COR-L47 (cell line): ENCODE results near the gene FOXJ1.

Experiments used
- DNase-seq: peaks from one replicate; lab custom pipeline; 2025; lab: John Stamatoyannopoulos, UW

FOXJ1 gene

DNA sequence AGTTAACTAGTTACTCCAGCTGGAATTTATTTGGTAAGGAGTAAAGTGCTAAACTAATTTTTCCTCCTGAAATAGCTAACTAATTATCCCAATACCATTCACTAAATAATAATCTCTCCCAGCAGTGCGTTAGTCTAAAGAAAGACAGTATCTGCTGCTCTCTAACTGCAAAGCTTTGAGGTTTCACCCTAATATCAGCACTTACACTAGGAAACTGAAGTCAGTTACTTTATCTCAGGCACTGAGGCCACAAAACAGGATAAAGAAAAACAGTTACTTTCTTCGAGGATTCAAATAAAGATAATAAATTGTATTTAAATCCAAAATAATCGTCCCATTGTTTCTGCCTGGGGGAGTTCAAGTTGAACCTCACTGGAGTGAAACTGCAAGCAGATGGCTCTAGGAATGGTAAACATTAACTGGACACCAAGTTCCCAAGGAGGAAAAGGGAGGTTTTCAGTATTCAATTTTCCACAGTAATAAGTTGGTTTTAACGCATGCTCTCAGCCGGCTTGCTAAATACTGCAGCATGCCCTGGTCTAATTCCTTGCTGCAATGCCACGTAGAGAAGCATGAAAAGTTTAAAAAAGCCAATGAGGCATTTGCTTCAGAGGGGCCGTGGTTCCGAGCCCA lies 20.0 kb upstream of the FOXJ1 start:
- DNase-seq, result no peak

GRCh38 chr17:76159157-76159556 lies 18.1 kb upstream of the FOXJ1 start:
- DNase-seq, result no peak

DNA sequence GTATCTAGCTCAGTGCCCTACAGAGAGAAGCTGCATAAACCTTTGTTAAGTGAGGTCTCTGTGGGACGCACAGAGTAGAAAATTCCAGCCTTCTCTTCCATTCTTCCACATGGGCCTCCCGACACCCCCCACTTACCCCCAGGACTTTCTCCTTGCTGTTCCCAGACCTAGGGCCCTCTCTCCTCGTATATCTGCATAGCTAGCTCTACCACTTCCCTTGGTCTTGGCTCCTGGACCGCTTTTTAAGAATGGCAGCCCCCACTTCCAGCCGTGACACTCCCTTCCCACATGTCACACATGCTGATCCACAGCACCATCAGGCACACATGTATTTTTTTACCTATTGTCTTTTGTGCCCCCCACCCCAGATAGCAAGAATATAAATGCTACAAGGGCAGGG lies 16.7 kb upstream of the FOXJ1 start:
- DNase-seq, result no peak

- DNase-seq, result no peak
These were observed 15.6 kb upstream of the FOXJ1 start for GRCh38 chr17:76156662-76156991.

- no peak for DNase-seq
These were observed 15.1 kb upstream of the FOXJ1 start for GRCh38 chr17:76155988-76156661.

DNA sequence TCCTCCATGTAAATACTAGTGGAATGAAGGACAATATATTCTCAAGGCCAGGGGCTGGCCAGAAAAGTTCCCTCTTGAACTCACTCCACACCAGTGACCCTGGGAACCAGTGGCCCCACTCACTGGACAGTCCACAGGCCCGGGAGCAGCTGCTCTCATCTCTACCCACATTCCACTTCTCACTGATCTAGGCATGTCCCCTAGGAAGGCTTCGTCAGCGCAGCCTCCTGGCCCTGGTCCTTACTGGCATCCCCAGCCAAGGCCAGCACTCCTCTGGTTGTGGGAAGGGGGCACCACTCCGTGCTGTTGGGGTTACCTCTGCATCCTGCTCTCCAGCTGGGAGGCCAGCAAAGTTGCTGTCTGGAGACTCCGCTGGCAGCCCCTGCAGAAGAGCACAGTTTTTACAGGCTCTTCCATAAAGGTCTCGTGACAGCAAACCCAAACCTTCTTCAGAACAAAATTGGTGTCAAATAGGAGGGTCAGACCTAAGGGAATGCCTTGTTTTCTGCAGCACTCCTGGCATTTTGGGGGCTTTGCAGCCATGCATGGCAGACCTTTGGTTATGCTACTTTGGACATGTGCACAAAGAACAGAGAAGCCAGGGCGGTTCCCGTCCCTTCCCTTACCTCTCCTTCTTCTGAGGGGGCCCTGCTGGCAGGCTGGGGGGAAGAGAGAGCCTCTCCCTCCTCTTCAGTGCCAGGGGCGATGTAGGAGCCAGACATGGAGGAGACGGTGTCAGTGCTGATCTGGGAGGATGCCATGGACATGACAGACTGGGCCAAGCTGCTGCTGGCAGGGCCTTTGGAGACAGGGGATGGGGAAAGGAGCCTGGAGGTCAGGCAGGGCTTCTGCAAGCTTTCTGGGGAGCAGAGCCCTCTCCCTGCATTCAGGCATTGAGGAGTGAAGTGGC lies 14.1 kb upstream of the FOXJ1 start:
- no peak for DNase-seq

DNA sequence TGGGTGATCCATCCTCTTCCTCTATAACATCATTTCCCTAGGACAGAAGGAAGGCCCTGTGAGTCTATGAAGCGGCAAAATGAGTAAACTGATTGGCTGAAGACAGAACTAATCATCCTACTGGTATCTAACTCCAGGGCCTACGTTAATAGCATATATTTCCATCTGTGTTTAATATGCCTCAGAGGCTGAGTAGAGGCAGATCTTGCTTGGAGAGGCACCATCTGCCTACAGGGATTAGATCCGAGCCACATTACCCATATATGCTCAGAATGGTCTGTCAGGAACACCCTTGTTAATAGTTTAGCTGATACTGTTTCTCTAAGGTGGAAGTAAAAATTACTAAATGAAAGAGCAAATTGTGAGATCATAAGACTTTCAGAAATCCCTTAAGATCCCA lies 13.2 kb upstream of the FOXJ1 start:
- no peak for DNase-seq

- DNase-seq, result no peak
These were observed 12.6 kb upstream of the FOXJ1 start for GRCh38 chr17:76153640-76154039.

GRCh38 chr17:76153202-76153601 lies 12.2 kb upstream of the FOXJ1 start:
- no peak for DNase-seq

- no peak for DNase-seq
These were observed 11.5 kb upstream of the FOXJ1 start for GRCh38 chr17:76152591-76152990.

DNA sequence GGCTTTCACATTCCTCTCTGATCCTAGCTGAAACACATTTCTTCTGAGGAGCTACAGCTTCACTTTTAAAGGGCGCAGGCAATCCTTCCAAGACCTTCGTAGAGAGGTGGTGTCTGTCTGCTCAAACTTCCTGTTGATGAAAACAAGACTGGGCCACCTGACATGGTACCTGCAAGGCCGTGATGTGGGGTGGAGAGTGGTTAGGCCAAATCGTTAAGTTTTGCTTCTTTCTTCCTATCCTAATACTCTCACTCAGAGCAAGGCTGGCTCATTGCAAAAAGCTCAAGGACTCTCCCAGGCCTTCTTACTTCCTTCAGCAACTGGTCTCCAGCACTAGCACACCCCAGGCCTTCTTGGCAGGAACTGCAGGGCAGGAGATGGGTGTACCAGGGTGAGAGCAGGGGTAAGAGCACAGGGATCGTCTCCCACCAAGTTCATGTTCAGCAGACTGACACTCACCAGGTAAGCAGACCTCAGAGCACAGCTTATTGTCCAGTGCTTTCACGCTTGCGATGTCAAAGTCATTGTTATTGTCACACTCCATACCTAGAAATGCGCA lies 10.9 kb upstream of the FOXJ1 start:
- no peak for DNase-seq

DNA sequence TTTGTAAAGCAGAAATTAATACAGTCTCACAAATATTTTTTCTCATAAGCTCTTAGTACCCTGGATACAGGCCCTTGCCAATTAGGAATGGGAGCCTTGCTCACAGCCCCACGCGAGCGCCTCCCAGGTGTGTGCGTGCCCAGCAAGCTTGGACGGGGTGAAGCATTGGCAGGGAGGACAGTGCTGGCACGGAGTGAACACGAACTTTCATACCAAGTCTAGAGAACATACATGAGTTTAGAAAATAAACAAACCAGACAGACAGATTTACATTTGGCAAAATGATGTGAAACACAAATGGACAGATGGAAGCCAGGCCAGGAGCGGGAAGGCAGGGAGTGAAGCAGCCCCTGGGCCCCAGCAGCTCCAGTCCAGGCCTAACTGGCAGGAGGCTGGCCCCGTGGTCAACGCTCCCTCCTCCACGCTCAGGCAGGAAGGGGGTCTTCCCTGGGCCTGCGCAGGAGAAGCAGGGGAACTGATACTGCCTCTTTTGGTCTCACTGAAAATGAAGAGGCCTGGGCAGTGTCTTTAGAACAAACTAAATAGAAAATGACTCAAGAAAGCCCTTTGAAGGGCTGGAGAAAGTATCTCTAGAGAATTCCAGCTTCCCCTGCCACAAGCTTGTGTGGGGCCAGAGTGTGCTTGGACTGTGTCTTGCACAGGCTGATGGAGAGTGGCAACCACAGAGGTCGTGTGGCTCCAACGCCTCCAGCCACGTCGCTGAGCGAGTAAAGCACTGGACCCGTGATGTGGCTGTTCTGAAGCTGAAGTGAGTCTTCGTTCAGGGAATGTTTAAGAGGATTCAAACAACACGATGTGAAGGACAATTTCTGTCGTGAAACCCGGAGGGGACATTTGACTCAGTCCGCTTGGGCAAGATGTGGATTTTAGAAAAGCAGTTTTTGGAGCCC lies 9.9 kb upstream of the FOXJ1 start:
- no peak for DNase-seq

GRCh38 chr17:76149214-76149613 lies 8.2 kb upstream of the FOXJ1 start:
- no peak for DNase-seq

DNA sequence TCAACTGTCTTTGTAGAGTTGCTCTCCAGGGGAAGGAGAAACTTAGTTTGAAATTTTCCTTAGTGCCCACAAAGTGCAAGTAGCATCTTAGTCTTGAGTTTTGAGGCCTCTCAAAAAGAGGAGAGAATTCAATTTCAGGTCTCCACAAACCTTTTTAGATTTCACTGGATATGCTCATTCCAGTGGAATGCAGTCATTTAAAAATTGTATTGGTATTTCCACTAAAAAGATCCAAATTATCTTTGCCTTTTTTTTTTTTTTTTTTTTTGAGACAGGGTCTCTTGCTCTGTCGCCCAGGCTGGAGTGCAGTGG lies 6.9 kb upstream of the FOXJ1 start:
- DNase-seq, result no peak

GRCh38 chr17:76147211-76148014 lies 6.4 kb upstream of the FOXJ1 start:
- DNase-seq, result no peak

DNA sequence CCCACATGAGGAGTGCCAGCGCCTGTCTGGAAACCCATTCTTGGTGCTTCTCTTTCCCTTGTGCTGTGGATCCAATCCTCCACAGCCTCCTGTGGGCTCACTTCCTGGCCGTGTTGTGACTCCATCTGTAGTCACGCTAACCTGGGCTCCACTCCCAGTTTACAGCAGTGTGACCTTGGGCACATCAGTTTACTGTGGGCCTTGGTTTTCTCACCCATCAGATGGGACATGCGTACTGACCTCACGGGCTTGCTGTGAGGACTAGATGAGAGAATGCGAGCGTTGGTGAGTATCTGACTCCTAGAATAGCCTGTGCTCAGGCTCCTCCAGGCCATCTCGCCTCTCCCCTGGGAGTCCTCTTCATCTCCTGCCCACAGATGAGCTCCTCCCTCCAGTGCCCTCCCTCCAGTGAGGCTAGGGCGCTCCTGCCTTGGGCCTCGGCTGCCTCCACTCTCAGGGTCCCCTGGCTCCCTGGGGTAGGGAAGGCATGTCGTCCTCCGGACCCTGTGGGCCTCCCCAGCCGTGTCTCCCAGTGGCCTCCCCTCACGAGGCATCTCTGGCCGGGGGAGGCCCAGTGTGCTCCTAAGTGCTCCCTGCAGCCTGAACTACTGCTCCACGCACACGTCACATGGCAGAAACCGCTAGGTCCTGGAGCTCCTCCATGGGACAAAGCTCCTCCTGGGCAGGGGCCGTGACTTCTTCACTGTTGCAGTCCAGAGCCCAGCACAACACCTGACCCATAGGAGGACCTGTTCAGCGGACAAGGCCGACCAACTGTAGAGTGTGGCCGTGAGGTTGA lies 5.2 kb upstream of the FOXJ1 start:
- DNase-seq, result no peak

- DNase-seq, result peak; percentile 36
These were observed 4.4 kb upstream of the FOXJ1 start for GRCh38 chr17:76145231-76146052.

GRCh38 chr17:76142585-76143041 lies 1.6 kb upstream of the FOXJ1 start:
- DNase-seq, result no peak

DNA sequence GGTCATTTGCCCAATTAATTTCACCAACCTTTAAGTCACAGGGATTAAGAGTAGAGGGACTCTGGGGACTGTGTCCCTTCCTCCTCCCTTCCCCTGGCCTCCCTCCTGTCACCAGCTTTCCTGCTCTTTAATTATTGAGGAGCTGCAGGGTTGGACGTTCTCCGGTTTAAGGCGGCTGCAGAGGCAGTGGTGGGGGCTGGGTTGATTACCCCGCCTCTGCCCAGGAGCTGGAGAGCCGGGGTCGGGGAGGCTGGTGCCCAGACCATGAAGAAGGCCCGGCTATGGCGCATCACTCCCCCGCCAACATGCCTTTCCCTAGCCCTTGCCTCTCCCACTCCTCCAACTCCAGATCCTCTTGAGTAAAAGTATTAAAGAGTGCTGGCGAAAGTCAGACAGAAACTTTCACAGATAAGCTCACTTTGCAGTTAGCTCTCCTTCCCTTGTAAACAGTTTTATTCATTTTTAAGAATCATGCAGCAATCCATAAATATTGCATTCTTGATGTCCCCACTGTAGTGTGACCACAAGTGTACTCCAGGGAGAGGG lies 1.1 kb upstream of the FOXJ1 start:
- DNase-seq, result no peak
